Astrocyte of the cerebellum (primary cell): ENCODE results near the gene SLCO4A1.

Experiments used
- DNase-seq: peaks from one replicate; pipeline ENCODE4 v3.0.0-alpha.2; 2011; ENCODE audit warnings: low read depth
- H3K4me3 ChIP-seq: 2 replicates; pipeline ENCODE4 v1.5.1; 2011; ENCODE audit warnings: mild to moderate bottlenecking, low read depth, low read length, moderate library complexity
- in situ Hi-C: cut with HindIII; loops from 2 replicates; pipeline ENCODE4 v1.10.0; 2017; ENCODE audit warnings: low sequenced_read_pairs
- TF ChIP-seq, protein P1 (sequence below): IDR thresholded peaks from 2 replicates; pipeline ENCODE4 v1.5.1; 2012; ENCODE audit warnings: low read length, low read depth, moderate library complexity, mild to moderate bottlenecking; ENCODE audit errors: missing control alignments

SLCO4A1 gene

DNA sequence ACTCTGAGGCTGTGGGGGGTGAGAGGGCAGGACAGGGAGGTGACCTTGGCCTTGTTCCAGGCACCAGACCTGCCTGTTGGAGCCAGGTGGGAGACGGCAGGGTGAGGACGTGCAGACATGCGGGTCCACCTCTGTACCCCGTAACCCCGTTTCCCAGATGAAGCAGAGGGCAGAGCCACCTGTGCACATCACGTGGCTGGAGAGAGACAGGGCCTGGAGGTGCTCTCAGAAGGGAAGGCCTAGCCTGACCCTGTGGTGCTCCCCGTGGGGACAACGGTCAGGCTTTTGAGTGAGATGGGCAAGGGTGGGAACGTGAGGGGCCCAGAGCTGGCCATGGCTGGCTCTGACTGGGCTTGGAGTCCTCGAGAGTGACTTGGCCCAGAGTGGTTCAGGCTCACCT is 72.9 kb downstream of the SLCO4A1 start:
- in situ Hi-C loops = no loop called here
- TF ChIP-seq, protein P1, sequence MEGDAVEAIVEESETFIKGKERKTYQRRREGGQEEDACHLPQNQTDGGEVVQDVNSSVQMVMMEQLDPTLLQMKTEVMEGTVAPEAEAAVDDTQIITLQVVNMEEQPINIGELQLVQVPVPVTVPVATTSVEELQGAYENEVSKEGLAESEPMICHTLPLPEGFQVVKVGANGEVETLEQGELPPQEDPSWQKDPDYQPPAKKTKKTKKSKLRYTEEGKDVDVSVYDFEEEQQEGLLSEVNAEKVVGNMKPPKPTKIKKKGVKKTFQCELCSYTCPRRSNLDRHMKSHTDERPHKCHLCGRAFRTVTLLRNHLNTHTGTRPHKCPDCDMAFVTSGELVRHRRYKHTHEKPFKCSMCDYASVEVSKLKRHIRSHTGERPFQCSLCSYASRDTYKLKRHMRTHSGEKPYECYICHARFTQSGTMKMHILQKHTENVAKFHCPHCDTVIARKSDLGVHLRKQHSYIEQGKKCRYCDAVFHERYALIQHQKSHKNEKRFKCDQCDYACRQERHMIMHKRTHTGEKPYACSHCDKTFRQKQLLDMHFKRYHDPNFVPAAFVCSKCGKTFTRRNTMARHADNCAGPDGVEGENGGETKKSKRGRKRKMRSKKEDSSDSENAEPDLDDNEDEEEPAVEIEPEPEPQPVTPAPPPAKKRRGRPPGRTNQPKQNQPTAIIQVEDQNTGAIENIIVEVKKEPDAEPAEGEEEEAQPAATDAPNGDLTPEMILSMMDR = no peak
- H3K4me3 ChIP-seq = no peak overlapping the region
- DNase-seq = no peak

DNA sequence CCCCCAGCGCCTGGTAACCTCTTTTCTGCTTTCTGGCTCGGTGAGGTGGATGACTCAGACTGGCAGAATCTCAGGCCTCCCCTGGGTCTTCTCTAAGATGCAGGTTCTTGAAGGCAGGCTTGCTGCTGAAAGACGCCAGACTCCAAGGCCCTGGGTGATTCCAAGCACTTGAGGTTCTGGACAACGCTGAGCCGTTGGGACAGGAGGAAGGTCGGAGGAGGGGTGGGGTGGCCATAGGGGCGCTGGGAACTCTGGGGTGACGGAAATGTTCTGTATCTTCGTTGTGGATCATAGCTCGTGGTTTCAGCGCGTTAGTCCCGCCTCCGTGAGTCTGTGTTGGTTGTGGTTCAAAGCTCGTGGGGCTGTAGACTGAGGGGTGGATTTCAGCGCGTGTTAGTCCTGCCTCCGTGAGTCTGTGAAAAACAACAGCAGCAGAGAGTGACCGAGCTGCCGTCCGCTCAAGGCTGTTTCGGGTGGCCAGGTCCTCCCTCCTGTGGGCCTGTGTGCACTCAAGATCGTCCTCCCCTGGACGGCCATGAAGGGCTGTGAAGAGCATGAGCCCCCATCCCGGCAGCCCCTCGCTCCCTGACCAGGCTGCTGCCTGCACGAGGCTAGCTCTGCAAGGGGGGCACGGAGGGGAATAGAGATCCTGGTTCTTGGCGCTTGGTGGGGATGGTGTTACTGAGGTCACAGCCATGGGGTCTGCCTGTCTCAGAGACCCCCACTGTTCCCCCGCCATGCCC is 74.1 kb downstream of the SLCO4A1 start:
- in situ Hi-C loops = no loop called here
- no peak overlapping the region for H3K4me3 ChIP-seq
- TF ChIP-seq, protein P1 = no peak
- no peak for DNase-seq

DNA sequence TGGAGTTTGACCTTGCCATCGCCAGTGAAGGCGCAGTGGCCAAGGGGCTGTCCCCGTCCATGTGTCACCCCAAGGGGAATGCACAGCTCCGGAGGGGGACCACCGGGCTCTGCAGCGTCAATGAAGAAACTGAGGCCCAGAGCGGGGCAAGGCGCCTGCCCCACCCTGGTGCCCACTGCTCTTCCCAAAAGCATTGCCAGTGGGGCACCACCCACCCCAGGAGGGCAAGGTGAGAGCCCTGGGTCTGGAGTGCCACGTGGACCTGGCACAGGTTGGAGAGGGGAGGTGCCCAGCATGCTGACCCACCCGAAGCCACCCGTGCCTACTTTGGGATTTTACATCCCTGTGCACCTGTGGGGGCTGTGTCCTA is 74.6 kb downstream of the SLCO4A1 start:
- DNase-seq = no peak
- in situ Hi-C loops = no loop called here
- no peak overlapping the region for H3K4me3 ChIP-seq
- TF ChIP-seq, protein P1 = no peak

DNA sequence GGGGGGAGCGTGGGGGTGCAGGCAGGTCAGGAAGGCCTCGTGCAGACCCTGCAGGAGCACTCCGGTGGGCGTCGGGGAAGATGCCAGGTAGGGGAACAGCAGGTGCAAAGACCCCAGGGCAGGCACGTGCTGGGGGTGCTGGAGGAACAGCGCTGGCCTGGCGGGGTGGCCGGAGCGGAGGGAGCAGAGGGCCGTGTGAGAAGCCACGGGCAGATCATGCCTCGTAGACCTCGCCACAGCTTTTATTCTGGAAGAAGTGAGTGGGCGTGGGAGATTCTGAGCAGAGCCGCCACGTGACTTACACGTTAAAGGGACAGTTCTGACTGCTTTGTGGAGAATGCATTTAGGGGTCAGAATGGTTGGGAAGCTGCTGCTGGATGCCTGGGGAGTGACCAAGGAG is 75.6 kb downstream of the SLCO4A1 start:
- DNase-seq = no peak
- in situ Hi-C loops = no loop called here
- TF ChIP-seq, protein P1 = no peak
- H3K4me3 ChIP-seq = no peak overlapping the region

DNA sequence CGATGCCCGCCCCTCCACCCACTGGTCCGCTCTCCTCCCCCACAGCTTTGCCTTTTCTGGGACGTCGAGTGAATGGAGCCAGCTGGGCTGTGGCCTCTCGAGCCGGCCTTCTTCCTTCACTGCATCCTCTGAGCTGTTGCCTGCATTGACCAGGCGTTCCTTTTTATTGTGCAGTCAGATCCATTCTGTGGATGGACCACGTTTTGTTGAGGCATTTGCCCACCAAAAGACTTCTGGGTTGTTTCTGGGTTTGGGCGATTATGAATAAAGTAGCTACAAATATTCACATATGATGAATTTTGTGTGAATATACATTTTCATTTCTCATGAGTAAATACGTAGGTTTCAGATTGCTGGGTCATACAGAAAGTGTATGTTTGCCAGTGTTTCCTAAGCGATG is 76.2 kb downstream of the SLCO4A1 start:
- in situ Hi-C loops = no loop called here
- TF ChIP-seq, protein P1 = no peak
- DNase-seq = no peak
- no peak overlapping the region for H3K4me3 ChIP-seq

DNA sequence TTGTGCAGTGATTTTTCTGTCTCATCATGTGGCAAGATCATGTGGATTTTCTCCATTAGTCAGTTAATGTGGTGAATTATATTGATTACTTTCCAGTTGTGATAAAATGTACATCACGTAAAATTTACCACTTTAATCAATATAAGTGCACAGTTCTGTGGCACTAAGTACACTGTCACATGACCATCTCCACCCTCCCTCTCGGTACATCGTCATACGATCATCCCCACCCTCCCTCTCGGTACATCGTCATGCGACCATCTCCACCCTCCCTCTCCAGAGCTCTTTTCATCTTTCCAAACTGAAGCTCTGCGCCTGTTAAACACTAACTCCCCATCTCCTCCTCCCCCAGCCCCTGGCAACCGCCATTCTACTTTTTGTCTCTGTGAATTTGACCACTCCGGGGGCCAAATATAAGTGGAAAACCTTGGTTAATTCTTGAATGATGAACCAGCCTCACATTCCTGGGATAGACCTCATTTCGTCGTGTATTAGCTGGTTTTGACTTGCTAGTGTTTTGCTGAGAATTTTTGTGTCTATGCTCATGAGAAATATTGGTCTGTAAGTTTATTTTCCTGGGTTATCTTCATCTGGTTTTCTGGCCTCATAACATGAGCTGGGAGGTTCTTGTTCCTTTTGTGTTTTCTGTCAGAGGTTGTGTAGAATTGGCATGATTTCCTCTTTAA is 77.1 kb downstream of the SLCO4A1 start:
- TF ChIP-seq, protein P1 = no peak
- DNase-seq = no peak

More for the DNA sequence above, 77.1 kb downstream of the SLCO4A1 start:
- H3K4me3 ChIP-seq = no peak overlapping the region
- in situ Hi-C loops = no loop called here
